Hematopoietic multipotent progenitor cell treated with erythropoietin and hydrocortisone succinate and interleukin-3 and kit ligand, for 15 days (in vitro differentiated cells): Measurements from ENCODE around the gene BTBD9.

ENCODE experiments used
- DNase-seq: peaks from one replicate; pipeline ENCODE4 v3.0.0-alpha.2; 2015; ENCODE audit warnings: low spot score

Gene BTBD9

DNA sequence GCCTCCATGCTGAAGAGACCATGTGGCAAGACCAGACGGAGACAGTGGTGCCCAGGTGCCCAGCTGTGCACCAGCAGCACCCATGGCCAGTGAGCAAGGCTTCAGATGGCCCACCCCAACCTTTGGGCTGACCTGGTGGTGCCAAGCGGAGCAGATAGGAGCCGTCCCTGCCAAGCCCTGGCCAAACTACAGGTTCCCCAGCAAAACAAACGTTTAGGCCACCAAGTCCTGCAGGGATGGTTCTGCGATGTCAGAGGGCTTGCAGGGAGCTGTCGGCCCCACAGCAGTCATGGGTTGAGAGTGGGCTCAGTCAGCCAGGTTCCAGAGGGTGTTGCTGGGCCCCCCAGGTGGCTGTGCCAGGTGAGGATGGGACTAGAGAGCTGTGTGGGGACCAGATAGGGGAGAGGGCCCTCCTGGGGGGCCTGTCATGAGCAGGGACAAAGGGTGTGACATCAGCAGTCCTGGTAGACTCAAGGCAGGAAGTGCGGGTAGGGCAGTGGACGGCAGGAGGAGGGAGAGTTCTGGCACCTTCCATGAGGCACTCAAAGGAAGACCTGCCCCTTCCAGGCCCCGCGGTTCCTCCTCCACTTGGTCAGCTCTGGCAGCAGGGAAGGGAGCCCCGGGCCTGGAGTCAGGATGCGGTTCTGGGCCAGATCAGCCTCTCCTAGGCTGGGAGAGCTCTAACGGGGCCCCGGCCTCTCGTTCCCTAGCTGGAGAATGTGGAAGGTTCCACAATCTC is 477.8 kb downstream of the BTBD9 start:
- no peak for DNase-seq

DNA sequence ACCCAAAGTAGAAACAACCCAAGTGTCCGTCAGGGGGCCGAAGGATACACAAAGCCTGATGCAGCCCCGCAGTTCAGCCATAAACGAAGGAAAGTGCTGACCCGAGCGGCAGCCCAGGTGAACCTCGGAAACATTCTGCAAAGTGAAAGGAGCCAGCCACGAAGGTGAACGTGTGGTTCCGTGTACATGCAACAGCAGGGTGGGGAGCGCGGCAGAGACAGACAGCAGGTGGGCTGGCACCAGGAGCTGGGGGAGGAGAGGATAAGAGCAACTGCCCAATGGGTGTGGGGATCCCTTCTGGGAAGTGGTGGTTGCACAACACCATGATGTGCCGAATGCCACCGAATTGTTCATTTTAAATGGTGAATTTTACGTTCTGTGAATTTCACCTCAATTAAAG is 478.4 kb downstream of the BTBD9 start:
- DNase-seq: no peak

DNA sequence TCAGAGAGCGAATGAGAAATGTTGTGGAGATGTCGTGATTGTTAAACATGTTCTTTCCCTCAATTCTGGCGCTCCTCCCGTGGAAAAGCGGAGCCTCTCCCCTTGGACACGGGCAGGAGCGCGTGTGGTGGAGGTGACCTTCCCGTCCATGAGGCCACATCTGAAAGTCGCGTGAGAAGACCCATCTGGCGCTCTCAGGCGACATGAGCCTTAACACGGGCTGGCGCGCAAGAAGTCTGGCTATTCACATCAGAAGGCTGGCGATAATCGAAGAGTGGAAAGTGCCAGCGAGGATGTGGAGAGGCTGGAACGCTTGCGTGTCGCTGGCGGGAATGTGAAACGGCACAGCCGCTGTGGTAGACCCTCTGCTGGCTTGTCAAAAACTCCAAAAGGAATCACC is 478.9 kb downstream of the BTBD9 start:
- no peak for DNase-seq

DNA sequence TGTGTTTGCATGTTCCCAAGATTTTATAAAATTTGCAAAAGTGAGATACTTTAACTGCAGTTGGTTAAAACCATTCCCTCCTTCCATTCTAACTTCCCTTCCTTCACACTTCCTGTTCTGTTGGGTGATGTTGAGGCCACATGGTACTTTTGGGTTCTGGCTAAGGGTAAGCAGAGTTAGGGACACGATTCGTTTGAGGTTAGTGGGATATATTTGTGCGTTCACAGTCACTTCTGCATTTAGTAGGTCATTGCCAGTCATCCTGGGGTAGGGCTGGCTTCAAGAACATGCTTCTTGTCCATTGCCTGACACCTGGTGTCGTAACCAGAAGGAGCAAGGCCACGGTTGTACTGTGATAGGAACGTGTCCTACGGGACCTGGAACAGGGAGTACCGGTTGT is 480.1 kb downstream of the BTBD9 start:
- DNase-seq: no peak

DNA sequence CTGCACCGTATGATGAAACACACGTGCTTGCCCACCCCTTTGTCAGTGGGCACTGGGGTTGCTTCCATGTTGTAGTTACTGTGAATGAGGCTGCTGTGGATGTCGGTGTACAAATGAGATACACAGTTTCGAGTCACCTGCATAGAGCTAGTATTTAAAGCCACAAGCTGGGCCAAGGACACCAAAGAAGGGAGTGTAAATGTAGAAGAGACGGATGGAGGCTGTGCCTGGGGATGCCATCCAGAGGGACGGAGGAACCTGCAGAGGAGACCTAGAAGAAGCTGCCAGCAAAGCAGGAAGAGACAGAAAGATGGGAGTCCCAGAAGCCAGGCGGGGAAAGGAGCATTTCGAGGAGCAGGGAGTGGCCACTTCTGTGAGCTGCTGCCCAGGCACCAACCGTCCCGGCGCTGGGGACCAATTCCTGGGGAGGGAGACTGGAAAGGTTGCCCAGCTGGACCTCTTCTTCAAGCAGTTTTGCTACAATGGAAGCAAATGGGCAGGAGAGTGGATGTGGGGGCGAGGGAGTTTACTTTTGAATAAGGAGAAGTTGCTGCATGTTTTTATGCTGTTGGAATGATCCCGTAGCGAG is 480.9 kb downstream of the BTBD9 start:
- DNase-seq: no peak

DNA sequence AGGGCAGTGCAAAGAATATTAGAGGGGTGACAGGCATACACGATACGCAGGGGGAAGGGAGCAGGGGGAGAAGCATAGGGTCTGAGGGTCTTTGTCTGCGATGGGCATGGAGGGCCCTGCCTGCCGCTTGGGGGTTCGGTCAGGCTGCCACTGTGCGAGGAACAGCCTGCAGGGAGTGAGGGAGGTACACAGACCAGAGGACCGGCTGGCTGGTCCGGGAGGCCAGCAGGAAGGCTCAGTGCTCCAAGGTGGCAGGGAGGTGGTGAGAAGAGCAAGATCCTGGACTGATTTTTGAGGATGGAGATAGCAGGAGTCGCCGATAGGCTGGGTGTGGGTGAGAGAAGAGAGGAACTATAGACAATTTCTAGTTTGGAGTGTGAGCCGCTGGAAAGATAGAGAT is 481.8 kb downstream of the BTBD9 start:
- DNase-seq: no peak

DNA sequence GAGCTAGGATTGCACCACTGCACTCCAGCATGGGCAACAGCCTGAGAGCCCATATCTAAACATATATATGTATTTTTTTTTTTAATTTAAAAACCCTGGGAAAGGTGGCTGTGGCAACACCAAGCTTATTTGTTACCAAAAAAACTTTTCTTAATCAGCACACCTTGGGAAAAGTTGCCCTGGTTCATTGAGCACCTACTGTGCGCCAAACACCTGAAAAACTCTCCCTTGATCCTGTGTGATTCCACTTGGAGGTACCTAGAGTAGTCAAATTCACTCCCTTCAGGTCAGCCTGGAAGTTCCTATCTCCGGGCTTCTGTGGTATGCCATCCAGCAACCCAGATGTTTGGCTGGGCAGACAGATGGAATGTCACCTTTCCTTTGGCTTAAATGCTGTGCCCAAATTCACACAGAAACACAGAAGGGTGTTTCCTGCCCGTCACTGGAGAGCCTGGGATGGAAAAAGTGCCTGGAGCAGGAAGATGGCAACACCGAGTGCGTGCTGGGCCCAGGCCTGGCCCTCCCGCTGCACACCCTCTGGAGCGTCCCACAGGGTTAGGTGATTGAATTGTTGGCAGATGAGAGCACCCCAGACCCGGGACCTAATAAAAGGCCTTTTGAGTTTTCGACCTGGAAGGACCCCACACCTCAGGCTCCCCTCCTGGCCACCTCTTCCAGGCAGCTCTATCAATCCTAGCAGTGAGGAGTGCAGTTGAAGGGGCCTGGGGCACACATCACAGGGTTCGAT is 482.7 kb downstream of the BTBD9 start:
- DNase-seq: no peak

DNA sequence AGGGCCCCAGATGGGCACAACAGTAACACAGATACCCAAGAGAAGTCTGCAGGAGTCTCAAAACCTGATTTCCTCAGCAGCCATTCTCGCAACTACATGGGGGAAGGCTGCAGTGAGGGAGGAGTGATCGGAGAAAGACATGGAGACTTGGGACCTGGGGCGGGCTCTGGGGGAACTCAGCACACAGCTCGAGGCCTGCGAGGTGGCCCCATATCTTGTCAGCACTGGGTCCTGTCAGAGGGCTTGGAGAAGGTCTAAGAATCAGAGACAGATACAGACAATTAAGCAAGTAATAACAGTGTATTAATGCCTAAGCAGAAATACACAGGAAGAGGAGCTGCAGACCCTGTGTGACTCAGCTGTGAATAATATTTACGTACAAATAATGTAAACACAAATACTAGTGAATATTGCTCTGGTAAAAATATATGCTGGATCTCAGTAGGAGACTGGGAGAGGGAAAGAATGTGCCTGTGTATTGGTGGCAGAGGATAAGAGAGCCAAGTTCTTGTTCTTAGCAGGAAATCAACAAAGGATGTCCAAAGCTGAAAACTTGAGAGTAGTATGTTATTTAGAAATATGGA is 484.0 kb downstream of the BTBD9 start:
- DNase-seq: no peak

DNA sequence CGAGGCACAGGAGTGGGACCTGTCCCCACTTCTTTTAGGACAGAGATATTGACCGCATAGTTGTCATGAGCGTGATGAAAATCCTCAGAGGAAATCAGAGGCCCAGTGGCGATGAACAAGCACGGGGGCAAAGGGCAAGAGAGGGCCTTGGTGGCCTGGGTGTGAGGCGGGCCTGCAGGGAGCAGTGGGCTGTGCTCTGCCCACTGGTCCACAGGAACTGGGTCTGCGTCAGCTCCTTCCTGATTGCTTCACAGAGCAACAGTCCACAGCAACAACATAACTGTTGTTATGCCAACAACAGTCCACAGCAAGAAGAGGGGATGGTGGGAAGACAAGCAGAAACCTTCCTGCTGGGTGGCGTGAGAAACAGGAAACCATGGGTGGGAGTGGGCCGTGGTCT is 484.6 kb downstream of the BTBD9 start:
- no peak for DNase-seq

DNA sequence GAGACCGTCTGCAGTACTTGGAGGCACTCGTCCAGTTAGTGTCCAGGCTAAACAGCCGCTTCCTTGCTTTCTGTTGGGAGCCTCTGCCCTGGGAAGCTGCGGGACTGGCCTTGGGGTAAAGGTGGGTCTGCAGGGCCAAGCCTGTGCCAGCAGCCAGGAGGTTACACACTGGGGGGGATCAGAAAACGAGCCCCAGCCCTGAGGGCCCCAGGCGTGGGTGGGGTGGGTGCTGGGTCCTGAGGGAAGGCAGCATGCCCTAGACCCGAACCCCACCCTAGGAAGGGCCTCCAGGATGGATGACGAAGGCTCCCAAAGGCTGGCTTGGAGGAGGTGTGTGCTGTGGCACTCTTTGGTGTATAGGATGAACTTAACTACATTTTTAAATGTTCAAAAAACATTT is 485.0 kb downstream of the BTBD9 start:
- no peak for DNase-seq

DNA sequence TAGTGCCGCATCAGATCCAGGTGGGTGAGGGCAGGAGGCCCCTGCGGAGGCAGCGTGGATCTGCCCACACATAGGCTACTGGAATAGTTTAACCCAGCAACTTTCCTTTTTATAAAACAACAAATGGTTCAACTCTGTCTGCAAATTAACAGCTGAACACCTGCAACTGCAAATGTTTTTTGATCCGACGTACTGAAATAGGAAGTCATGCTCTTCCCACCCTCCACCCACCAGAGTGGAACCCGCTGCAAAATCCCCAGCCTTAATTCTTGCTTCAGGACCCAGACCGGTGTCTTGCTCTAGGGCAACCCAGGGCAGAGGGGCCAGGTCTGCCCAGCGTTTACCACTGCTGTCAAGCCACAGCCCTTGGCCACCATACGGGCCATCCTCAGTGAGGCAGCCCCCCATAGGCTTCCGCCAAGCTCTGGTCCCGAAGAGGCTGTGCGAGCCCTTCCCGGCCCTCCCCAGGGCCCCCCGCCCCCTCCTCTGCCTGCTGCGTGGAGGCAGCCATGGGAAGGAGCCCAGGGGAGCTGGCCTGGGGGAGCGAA is 485.9 kb downstream of the BTBD9 start:
- no peak for DNase-seq

DNA sequence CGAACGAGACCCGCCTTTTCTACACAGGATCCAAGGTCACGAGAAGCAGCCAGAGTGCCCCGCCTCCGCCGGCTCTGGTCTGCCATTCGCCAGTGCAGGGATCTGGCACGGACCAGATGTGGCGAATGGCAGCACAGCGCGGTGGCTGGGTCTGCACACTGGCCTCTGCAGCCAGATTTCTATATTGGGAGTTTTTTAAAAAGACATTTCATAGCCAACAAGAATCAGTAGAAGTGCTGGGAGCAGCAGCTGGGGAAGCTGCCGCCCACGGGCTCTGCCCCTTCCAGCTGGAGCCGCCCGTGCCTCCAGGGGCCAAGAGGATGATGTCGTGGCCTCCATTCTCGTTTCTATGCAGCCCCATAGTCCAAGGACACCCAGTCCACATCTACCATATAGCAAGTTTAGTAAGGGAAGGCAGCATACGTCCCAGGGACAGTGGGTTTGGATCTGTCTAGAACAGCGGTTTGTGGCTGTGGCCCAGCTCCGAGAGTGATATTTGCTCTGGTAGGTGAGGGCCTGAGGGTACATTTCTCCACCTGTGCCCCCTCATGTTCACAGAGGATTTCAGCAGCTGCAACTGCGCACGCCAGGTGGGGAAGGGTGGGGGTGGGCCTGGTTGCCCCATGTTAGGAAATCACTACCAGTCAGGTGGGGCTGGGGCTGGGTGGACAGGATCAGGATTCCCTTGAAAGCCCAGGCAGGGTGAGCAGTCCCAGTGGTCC is 486.5 kb downstream of the BTBD9 start:
- DNase-seq: no peak

DNA sequence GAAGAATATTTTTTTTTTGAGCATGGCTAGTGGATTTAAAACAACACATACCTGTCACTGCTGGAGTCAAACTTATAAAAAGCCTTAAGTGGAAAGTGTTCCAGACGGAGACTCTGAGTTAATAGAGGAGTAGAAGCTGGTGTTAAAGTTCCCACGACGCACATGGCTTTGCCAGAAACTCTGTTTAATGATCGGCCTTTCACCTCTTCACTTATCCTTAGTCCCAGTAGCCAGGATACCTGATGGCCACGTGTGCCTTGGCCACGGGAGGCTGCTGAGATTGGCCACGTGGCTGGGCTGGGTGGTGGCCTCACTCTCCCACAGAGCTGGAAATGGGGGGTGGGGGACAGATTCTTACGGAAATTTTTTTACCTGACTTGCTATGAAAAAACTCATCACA is 487.1 kb downstream of the BTBD9 start:
- DNase-seq: no peak

DNA sequence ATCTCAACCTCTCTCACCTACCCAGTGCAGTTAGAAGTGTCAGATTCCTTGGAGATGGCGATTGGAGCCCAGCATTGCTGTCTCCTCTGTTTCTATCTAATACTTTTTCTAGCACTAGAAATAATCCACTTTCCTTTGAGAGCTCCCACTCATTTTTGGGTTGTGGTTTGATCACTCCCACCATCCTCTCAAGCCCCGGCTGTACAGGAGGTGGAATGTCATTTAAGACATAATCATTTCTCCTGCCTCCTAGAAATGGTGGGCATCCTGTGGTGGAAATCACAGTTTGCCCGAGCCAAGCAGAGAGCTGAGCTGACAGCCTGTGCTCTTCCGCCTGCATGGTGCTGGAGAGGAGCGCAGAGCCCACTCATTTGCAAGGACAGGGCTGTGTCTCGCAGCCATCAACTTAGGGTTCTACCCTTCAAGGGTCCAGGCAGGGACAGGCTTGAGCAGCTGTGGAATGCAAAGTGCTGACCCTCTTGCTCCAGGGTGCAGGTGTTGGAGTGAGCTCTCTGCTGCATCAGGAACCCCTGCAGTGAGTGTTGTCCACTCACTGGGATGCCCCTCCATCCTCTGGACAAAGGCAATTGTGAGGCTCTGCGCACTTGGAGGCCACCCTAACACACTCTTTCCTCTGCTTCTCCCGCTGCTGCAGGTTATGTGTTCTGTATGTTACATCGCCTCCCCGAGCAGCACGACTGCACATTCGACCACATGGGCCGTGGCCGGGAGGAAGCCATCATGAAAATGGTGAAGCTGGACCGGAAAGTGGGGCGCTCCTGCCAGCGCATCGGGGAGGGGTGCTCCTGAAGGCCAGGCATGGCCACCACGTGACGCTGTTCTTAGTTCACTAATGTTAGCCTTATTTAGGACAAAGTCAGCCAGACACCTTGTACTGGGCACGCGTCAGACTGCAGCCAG is 487.9 kb downstream of the BTBD9 start:
- no peak for DNase-seq

DNA sequence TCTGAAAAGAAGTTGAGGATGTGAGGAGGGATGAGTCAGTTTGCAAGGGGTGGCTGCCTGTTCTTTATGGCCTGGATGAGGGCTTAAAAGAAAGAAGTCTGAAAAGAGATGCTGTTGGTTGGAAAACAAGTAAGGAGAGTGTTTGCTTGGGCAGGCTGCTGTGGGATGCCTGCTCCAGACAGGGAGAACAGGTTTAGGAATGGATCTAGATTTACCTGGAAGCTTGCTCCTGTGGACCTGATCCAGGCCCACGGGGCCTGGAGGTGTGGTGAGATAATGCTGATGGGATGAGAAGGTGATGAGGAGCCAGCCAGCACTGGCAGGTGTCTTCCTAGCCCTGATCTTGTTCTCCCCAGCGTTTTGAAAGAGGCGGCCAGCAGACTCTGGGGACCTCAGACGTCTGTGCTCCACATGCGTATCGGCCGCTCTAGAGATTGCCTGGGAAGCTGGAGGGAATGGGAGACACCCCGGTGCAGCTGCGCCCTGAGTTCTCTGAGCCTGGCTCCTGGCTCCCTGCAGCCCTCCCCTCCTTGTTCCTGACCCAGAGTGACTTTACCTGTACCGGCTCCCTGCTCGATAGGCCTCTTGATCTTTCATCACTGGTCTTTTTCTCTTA is 488.9 kb downstream of the BTBD9 start:
- no peak for DNase-seq

DNA sequence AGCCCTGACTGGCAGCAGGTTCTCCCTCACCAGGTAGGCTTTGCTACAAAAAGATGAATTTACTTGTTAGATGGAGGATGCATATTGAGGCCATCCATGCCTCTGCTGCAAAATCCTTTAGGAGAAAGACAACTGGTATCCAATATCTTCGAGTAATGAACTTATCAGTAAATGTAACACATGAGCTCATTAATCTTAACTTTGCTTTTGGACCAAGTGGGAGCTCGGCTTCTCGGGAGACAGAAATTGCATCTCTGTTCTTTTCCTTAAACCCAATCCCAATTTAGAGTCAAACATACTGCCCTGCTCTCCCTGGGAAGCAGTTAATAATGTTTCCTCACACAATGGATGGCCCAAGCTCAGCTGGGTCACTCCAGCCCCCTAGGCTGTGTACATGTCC is 489.7 kb downstream of the BTBD9 start:
- DNase-seq: no peak

DNA sequence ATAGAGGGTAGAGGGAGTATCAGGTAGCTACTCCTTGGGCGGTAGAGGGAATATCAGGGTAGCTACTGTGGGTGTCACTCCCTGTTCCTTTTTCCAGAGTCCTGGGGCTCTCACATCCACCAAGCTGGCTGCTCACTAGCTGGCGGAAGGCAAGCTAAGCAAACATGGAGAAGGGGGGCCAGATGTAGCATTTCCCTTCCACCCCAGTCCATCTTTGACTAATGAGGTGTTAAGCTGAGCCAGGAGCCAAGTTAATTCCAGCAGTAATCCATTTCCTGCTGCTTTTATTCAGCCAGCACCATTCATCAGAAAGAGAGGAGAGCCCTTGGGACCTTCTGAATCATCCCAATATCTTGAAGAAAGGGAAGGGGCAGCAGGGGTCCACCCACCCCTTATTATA is 490.2 kb downstream of the BTBD9 start:
- no peak for DNase-seq

DNA sequence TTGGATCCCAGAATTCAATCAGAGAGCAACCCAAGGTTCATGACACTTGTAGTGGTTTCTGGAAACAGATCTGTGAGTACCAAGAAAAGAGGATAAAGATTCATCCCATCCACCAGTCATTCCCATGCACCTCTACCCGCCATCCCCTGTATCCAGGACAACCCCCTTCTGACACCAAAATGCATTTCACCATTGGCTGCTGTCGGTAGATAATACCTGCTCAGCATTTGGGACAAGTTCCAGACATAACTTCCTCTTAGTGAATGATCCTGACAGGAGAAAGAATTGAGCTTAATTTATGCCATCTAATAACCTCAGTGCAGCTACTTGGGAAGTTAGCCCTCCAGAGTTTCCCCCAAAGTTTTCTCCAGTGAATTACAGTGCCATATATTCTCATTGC is 491.1 kb downstream of the BTBD9 start:
- DNase-seq: no peak

DNA sequence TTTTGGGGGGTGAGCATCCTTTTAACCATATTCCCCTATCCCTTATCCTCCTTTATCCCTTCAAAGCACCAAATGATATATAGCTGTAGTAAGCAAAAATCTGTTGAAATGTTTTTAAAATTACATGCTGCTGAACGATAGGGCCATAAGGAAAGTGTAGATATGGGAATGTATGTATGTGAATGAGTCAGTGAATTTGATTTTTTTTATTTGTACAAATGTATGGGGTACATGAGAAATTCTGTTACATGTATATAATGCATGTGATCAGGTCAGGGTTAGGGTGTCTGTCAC is 493.0 kb downstream of the BTBD9 start:
- DNase-seq: no peak

DNA sequence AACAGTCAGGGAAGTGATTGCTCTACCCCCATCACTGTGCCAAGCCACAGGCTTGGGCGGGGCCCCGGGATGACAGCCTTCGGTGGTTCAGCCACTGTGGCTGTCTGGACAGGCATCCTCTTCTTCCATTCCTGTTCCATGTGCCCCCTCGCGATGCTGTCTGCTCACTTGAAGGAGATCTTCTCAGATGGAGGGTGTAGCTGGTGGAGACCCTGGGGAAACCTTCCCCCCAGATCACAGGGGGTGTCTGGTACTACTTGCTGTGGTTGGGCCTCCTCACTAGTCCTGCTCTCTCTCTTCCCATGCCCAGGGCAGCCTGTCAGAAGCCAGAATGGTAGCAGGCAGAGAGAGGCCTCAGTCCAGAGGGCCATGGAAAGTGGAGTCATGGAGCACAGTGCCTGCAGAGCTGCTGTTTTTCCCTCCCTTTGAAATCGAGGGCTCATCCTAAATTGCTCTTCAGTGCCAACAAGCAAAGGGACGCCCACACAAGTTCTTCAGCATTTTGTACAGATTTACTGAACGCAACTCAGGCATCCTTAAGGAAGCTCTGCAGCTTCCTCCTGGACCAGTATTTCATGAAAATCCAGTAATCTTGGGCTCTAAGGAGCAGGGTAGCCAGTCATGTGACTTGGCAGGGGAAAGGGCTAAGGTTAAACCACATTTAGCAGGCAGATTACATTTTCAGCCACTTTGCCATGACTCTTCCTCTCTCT is 493.6 kb downstream of the BTBD9 start:
- no peak for DNase-seq
